Lower leg skin (tissue), 4 donors: ENCODE data around the gene NLGN4X. TPM values are rescaled to one million over a fixed set of nuclear protein-coding genes. Genes with fewer than 3 reads are reported as not detected.
A peak's percentile ranks its signal among the peaks of the same experiment; 100 is the strongest.

Experiments
- DNase-seq, 2 donors: peaks; one replicate each; pipeline ENCODE4 v3.0.0-alpha.2; 2019; ENCODE audit warnings: low spot score in 2 of 2
- H3K4me3 ChIP-seq: fragments of 200-600 bp; sonication (generic); 2 replicates; pipeline ENCODE4 v1.5.1; 2017; ENCODE audit warnings: mild to moderate bottlenecking, low read depth; ENCODE audit not compliant: poor library complexity, severe bottlenecking
- POLR2A ChIP-seq, 2 donors: fragments of 450-650 bp; IDR thresholded peaks; one replicate each; pipeline ENCODE4 v1.6.1; 2016 to 2017; ENCODE audit warnings: antibody characterized with exemption in 2 of 2, mild to moderate bottlenecking in 1 of 2, moderate library complexity in 1 of 2
- WGBS, 2 donors: methylation state at CpG; one replicate each; pipeline ENCODE4 v1.1.5; 2018; 5-methylcytosine and 5-hydroxymethylcytosine counted together
- intact Hi-C: fragments of 100-400 bp; cut with DNase I; formaldehyde crosslinking; loops from one replicate; pipeline ENCODE4 v1.15.0; 2023; ENCODE audit warnings: low total_unique reads
- total RNA-seq, 4 donors: library from RNA; depleted of rRNA; stranded (reverse); fragments of >200 nt; gene quantifications; one replicate each; pipeline ENCODE4 v1.1.0, GENCODE V29; 2016
- TF ChIP-seq, protein P1 (sequence below), 3 donors: fragments of 450-650 bp; IDR thresholded peaks; one replicate each; pipeline ENCODE4 v1.5.1; 2016; ENCODE audit warnings: antibody characterized with exemption in 3 of 3, mild to moderate bottlenecking in 3 of 3, moderate library complexity in 2 of 3

Gene NLGN4X
- total RNA-seq, 4 donors from 2014 or later, result 0.17 to 2.2 (median 0.72) TPM

DNA sequence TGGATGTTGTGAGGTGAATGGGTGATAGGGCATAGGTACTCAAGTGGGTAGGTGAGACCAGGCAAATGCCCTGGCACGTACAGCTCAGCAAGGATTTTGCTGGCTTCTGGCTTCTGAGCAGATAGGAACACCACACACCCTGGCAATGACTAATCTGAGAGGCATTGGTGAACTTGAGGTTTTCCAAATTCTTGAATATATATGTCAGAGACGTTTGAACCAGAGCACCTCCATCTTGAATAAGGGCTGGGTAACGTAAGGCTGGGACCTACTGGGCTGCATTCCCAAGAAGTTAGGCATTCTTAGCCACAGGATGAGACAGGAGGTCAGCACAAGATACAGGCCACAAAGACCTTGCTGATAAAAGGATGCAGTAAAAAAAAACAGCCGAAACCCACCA is 204.5 kb downstream of the NLGN4X start:
- no peak overlapping the region for H3K4me3 ChIP-seq
- TF ChIP-seq, protein P1, sequence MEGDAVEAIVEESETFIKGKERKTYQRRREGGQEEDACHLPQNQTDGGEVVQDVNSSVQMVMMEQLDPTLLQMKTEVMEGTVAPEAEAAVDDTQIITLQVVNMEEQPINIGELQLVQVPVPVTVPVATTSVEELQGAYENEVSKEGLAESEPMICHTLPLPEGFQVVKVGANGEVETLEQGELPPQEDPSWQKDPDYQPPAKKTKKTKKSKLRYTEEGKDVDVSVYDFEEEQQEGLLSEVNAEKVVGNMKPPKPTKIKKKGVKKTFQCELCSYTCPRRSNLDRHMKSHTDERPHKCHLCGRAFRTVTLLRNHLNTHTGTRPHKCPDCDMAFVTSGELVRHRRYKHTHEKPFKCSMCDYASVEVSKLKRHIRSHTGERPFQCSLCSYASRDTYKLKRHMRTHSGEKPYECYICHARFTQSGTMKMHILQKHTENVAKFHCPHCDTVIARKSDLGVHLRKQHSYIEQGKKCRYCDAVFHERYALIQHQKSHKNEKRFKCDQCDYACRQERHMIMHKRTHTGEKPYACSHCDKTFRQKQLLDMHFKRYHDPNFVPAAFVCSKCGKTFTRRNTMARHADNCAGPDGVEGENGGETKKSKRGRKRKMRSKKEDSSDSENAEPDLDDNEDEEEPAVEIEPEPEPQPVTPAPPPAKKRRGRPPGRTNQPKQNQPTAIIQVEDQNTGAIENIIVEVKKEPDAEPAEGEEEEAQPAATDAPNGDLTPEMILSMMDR (IDR thresholded peaks at IDR 0.05), result no peak
- no peak for TF ChIP-seq POLR2A (IDR thresholded peaks at IDR 0.05)
- intact Hi-C loops, result no loop called here
- no peak for DNase-seq
- 73 to 88% methylated on average over 4 of the region's 4 CpGs for WGBS, 2 donors

DNA sequence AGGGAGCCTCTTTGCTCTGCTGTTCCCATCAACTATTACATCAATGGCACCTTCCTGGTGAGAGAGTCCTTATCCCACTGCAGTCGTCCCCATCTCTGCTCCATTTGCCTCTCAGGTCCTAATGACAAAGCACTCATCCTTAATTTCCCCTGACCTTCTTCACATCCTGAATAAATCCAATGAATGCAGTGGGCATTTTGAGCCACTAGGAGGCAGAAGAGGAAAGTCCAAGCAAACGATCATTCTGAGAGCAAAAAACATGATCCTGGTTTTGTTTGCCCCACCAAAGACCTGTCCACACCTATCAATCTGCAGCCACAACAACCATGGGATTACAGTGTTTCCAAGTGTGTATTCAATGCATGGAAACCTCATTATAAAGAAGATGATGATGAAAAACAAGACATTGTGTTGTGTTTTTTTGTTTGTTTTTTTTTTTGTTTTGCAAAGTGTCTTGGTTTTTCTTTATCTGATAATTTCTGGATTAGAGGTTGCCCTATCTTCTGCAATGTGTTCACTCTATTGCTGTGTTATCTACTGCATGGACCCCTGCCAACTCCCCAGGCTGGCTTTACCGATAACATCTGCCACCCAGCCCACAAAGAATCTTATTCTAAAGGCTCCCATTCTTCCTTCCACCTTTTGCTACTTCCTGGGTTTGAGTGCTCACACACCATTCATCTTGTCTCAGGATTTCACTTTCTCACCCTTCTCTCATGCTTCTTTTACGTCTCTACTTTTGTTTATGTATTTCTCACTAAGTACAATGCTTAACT is 207.2 kb downstream of the NLGN4X start:
- peak in 1 of 2 donors; percentile 13 for DNase-seq
- 14 to 18% methylated on average over 4 of the region's 4 CpGs for WGBS, 2 donors
- intact Hi-C loops, result no loop called here
- TF ChIP-seq, protein P1 (IDR thresholded peaks at IDR 0.05), result no peak
- TF ChIP-seq POLR2A (IDR thresholded peaks at IDR 0.05), result no peak
- no peak overlapping the region for H3K4me3 ChIP-seq

DNA sequence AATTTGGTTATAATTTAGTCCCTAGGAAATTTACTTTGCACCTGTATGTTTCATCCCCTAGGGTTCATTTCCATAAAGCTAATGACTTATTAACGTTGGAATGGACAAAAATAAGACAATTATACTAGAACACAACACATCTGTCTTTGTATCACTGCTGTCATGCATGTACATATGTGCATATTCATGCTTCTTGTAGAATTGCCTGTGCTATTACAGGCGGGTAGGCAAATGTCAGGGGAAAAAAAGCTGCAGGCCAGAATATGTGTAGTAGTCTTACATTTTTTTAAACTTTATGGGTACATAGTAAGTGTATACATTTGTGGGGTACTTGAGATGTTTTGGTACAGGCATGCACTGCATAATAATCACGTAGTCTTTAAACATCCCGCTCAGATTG is 209.6 kb downstream of the NLGN4X start:
- DNase-seq, result no peak
- TF ChIP-seq, protein P1 (IDR thresholded peaks at IDR 0.05), result no peak
- TF ChIP-seq POLR2A (IDR thresholded peaks at IDR 0.05), result no peak
- H3K4me3 ChIP-seq, result no peak overlapping the region
- 73 to 74% methylated on average over 4 of the region's 4 CpGs for WGBS, 2 donors
- intact Hi-C loops, result no loop called here

DNA sequence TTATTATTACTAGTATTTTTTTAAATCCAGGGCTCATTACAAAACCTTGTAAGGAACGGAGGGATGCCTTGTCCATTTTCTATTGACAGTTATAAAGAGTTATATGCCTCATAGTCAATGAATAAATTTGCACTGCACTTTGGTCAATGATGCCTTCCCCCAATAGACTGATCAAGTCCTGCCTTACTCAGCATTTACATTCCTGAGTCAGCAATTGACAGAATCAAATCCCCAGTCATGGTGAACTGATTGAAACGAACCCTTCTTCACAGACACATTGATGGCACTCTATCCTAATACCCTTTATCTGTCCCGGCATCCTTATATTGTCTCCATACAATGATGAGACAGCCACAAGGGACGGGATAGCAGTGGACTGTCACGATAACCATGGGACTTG is 213.2 kb downstream of the NLGN4X start:
- intact Hi-C loops, result no loop called here
- no peak for DNase-seq
- WGBS, 2 donors, result 75 to 88% methylated on average over 5 of the region's 5 CpGs
- no peak overlapping the region for H3K4me3 ChIP-seq
- no peak for TF ChIP-seq POLR2A (IDR thresholded peaks at IDR 0.05)
- TF ChIP-seq, protein P1 (IDR thresholded peaks at IDR 0.05), result no peak

DNA sequence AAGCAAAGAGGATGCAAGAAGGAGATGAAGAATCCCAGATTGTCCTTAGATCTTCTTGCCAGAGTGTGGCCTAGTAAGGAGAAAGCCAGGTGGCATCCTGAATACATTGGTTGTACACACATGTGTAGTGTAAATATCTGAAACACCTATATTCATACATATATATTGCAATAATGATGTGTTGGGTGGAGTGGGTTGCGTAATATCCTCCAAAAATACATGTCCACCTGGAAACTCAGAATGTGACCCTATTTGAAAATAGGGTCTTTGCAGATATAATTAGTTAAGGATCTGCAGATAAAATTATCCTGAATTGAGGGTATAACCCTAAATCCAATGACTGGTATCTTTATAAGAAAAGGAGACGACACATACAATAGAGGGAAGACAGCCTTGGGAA is 216.3 kb downstream of the NLGN4X start:
- intact Hi-C loops, result no loop called here
- TF ChIP-seq, protein P1 (IDR thresholded peaks at IDR 0.05), result no peak
- no peak for TF ChIP-seq POLR2A (IDR thresholded peaks at IDR 0.05)
- WGBS, 2 donors, result 82 to 91% methylated on average over 2 of the region's 2 CpGs
- no peak for DNase-seq
- no peak overlapping the region for H3K4me3 ChIP-seq

DNA sequence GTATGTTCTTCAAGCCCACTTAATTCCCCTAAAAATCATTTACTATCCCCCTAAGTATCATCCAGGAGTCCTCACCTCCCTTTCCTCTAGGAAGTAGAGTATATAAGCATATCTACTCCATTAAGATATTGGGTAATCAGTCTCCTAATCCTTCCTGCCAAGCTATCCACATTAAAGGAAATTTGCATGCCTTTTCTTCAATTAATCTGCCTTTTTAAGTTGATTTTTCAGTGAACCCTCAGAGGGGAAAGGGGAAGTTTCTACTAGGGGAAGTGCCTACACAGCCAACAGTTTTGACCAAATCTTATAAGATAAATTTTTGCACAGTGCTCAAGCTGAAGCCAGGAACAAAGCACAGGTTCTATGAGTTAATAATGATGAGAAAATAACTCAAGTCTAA is 222.8 kb downstream of the NLGN4X start:
- no peak overlapping the region for H3K4me3 ChIP-seq
- DNase-seq, result no peak
- TF ChIP-seq, protein P1 (IDR thresholded peaks at IDR 0.05), result no peak
- no peak for TF ChIP-seq POLR2A (IDR thresholded peaks at IDR 0.05)
- intact Hi-C loops, result no loop called here
